ENCODE data around the gene SIGLEC9.
A peak's percentile ranks its signal among the peaks of the same experiment; 100 is the strongest.

Gene SIGLEC9

GRCh38 chr19:51124729-51125128 is at the start of gene SIGLEC9:
Gene SIGLEC9 (plus strand): TSS chr19:51124906. CDS start chr19:51124975, 69 bp downstream.
- peak within 1 kb of the TSS; percentile 7 to 23 for H3K4me3 ChIP-seq (ENCODE audit: low read length in 2 of 2)
- H3K27ac ChIP-seq (ENCODE audit: low read depth in 2 of 2, low read length in 2 of 2) = peak within 1 kb of the TSS; percentile 39 to 43
- H3K36me3 ChIP-seq (ENCODE audit: control insufficient read depth in 2 of 2, insufficient read depth in 2 of 2, low read length in 2 of 2) = no peaks in the 10 kb centered on the region
- no peaks in the 10 kb centered on the region for H3K27me3 ChIP-seq (ENCODE audit: control insufficient read depth in 2 of 2, insufficient read depth in 2 of 2, low read length in 2 of 2)
- H3K9me3 ChIP-seq (ENCODE audit: control insufficient read depth in 2 of 2, low read length in 2 of 2) = no peaks in the 10 kb centered on the region
- H3K4me1 ChIP-seq (ENCODE audit: control insufficient read depth in 2 of 2, insufficient read depth in 2 of 2, low read length in 2 of 2) = peaks cover 7 to 13% of the 10 kb centered on the region in 2 donors
- H3K9ac ChIP-seq (ENCODE audit: low read depth in 1 of 2, low read length in 2 of 2) = peak within 1 kb of the TSS in 1 of 2 donors; percentile 33

GRCh38 chr19:51075998-51076397 is 48.7 kb upstream of the SIGLEC9 start:
- no peak overlapping the region for H3K27ac ChIP-seq (ENCODE audit: low read depth in 2 of 2, low read length in 2 of 2)
- no peaks in the 10 kb centered on the region for H3K4me1 ChIP-seq (ENCODE audit: control insufficient read depth in 2 of 2, insufficient read depth in 2 of 2, low read length in 2 of 2)
- H3K27me3 ChIP-seq (ENCODE audit: control insufficient read depth in 2 of 2, insufficient read depth in 2 of 2, low read length in 2 of 2) = no peaks in the 10 kb centered on the region
- H3K4me3 ChIP-seq (ENCODE audit: low read length in 2 of 2) = no peak overlapping the region
- H3K9me3 ChIP-seq (ENCODE audit: control insufficient read depth in 2 of 2, low read length in 2 of 2) = no peaks in the 10 kb centered on the region
- H3K36me3 ChIP-seq (ENCODE audit: control insufficient read depth in 2 of 2, insufficient read depth in 2 of 2, low read length in 2 of 2) = no peaks in the 10 kb centered on the region
- no peak overlapping the region for H3K9ac ChIP-seq (ENCODE audit: low read depth in 1 of 2, low read length in 2 of 2)

- H3K9me3 ChIP-seq (ENCODE audit: control insufficient read depth in 2 of 2, low read length in 2 of 2) = no peaks in the 10 kb centered on the region
- H3K27ac ChIP-seq (ENCODE audit: low read depth in 2 of 2, low read length in 2 of 2) = no peak overlapping the region
- no peak overlapping the region for H3K9ac ChIP-seq (ENCODE audit: low read depth in 1 of 2, low read length in 2 of 2)
- no peaks in the 10 kb centered on the region for H3K4me1 ChIP-seq (ENCODE audit: control insufficient read depth in 2 of 2, insufficient read depth in 2 of 2, low read length in 2 of 2)
- H3K36me3 ChIP-seq (ENCODE audit: control insufficient read depth in 2 of 2, insufficient read depth in 2 of 2, low read length in 2 of 2) = no peaks in the 10 kb centered on the region
- H3K27me3 ChIP-seq (ENCODE audit: control insufficient read depth in 2 of 2, insufficient read depth in 2 of 2, low read length in 2 of 2) = no peaks in the 10 kb centered on the region
- no peak overlapping the region for H3K4me3 ChIP-seq (ENCODE audit: low read length in 2 of 2)
These were observed 48.0 kb upstream of the SIGLEC9 start for GRCh38 chr19:51076631-51077213.

GRCh38 chr19:51078104-51078503 is 46.6 kb upstream of the SIGLEC9 start:
- no peaks in the 10 kb centered on the region for H3K4me1 ChIP-seq (ENCODE audit: control insufficient read depth in 2 of 2, insufficient read depth in 2 of 2, low read length in 2 of 2)
- no peaks in the 10 kb centered on the region for H3K9me3 ChIP-seq (ENCODE audit: control insufficient read depth in 2 of 2, low read length in 2 of 2)
- no peak overlapping the region for H3K4me3 ChIP-seq (ENCODE audit: low read length in 2 of 2)
- H3K27ac ChIP-seq (ENCODE audit: low read depth in 2 of 2, low read length in 2 of 2) = no peak overlapping the region
- H3K36me3 ChIP-seq (ENCODE audit: control insufficient read depth in 2 of 2, insufficient read depth in 2 of 2, low read length in 2 of 2) = no peaks in the 10 kb centered on the region
- no peaks in the 10 kb centered on the region for H3K27me3 ChIP-seq (ENCODE audit: control insufficient read depth in 2 of 2, insufficient read depth in 2 of 2, low read length in 2 of 2)
- H3K9ac ChIP-seq (ENCODE audit: low read depth in 1 of 2, low read length in 2 of 2) = no peak overlapping the region

GRCh38 chr19:51078731-51079130 is 46.0 kb upstream of the SIGLEC9 start:
- Histone ChIP-seq H3K27ac (ENCODE audit: low read depth in 2 of 2, low read length in 2 of 2) (no peak overlapping the region), H3K36me3 (ENCODE audit: control insufficient read depth in 2 of 2, insufficient read depth in 2 of 2, low read length in 2 of 2) (no peaks in the 10 kb centered on the region), H3K4me3 (ENCODE audit: low read length in 2 of 2) (no peak overlapping the region)

GRCh38 chr19:51079481-51080110 is 45.1 kb upstream of the SIGLEC9 start:
- Histone ChIP-seq H3K9ac (ENCODE audit: low read depth in 1 of 2, low read length in 2 of 2) (no peak overlapping the region), H3K36me3 (ENCODE audit: control insufficient read depth in 2 of 2, insufficient read depth in 2 of 2, low read length in 2 of 2) (no peaks in the 10 kb centered on the region), H3K27ac (ENCODE audit: low read depth in 2 of 2, low read length in 2 of 2) (no peak overlapping the region), H3K27me3 (ENCODE audit: control insufficient read depth in 2 of 2, insufficient read depth in 2 of 2, low read length in 2 of 2) (no peaks in the 10 kb centered on the region), H3K4me1 (ENCODE audit: control insufficient read depth in 2 of 2, insufficient read depth in 2 of 2, low read length in 2 of 2) (no peaks in the 10 kb centered on the region), H3K4me3 (ENCODE audit: low read length in 2 of 2) (no peak overlapping the region), H3K9me3 (ENCODE audit: control insufficient read depth in 2 of 2, low read length in 2 of 2) (no peaks in the 10 kb centered on the region)

More at GRCh38 chr19:51078731-51079130, 46.0 kb upstream of the SIGLEC9 start:
- H3K9me3 ChIP-seq (ENCODE audit: control insufficient read depth in 2 of 2, low read length in 2 of 2) = no peaks in the 10 kb centered on the region
- no peaks in the 10 kb centered on the region for H3K4me1 ChIP-seq (ENCODE audit: control insufficient read depth in 2 of 2, insufficient read depth in 2 of 2, low read length in 2 of 2)
- H3K27me3 ChIP-seq (ENCODE audit: control insufficient read depth in 2 of 2, insufficient read depth in 2 of 2, low read length in 2 of 2) = no peaks in the 10 kb centered on the region
- no peak overlapping the region for H3K9ac ChIP-seq (ENCODE audit: low read depth in 1 of 2, low read length in 2 of 2)

- Histone ChIP-seq H3K4me3 (ENCODE audit: low read length in 2 of 2) (no peak overlapping the region), H3K4me1 (ENCODE audit: control insufficient read depth in 2 of 2, insufficient read depth in 2 of 2, low read length in 2 of 2) (no peaks in the 10 kb centered on the region), H3K9ac (ENCODE audit: low read depth in 1 of 2, low read length in 2 of 2) (no peak overlapping the region), H3K27ac (ENCODE audit: low read depth in 2 of 2, low read length in 2 of 2) (no peak overlapping the region), H3K36me3 (ENCODE audit: control insufficient read depth in 2 of 2, insufficient read depth in 2 of 2, low read length in 2 of 2) (no peaks in the 10 kb centered on the region), H3K9me3 (ENCODE audit: control insufficient read depth in 2 of 2, low read length in 2 of 2) (no peaks in the 10 kb centered on the region), H3K27me3 (ENCODE audit: control insufficient read depth in 2 of 2, insufficient read depth in 2 of 2, low read length in 2 of 2) (no peaks in the 10 kb centered on the region)
These were observed 43.2 kb upstream of the SIGLEC9 start for GRCh38 chr19:51081476-51081875.

GRCh38 chr19:51082611-51083010 is 42.1 kb upstream of the SIGLEC9 start, which contains the start of gene KLK14:
Gene KLK14 (minus strand): TSS chr19:51082887. CDS start chr19:51082614, 273 bp downstream.
- Histone ChIP-seq H3K9ac (ENCODE audit: low read depth in 1 of 2, low read length in 2 of 2) (no peak within 1 kb of the TSS), H3K4me3 (ENCODE audit: low read length in 2 of 2) (no peak within 1 kb of the TSS), H3K27ac (ENCODE audit: low read depth in 2 of 2, low read length in 2 of 2) (no peak within 1 kb of the TSS), H3K9me3 (ENCODE audit: control insufficient read depth in 2 of 2, low read length in 2 of 2) (no peaks in the 10 kb centered on the region), H3K27me3 (ENCODE audit: control insufficient read depth in 2 of 2, insufficient read depth in 2 of 2, low read length in 2 of 2) (no peaks in the 10 kb centered on the region), H3K4me1 (ENCODE audit: control insufficient read depth in 2 of 2, insufficient read depth in 2 of 2, low read length in 2 of 2) (no peaks in the 10 kb centered on the region), H3K36me3 (ENCODE audit: control insufficient read depth in 2 of 2, insufficient read depth in 2 of 2, low read length in 2 of 2) (no peaks in the 10 kb centered on the region)

- H3K27me3 ChIP-seq (ENCODE audit: control insufficient read depth in 2 of 2, insufficient read depth in 2 of 2, low read length in 2 of 2) = no peaks in the 10 kb centered on the region
- H3K4me1 ChIP-seq (ENCODE audit: control insufficient read depth in 2 of 2, insufficient read depth in 2 of 2, low read length in 2 of 2) = no peaks in the 10 kb centered on the region
- H3K36me3 ChIP-seq (ENCODE audit: control insufficient read depth in 2 of 2, insufficient read depth in 2 of 2, low read length in 2 of 2) = no peaks in the 10 kb centered on the region
- no peak overlapping the region for H3K4me3 ChIP-seq (ENCODE audit: low read length in 2 of 2)
- no peaks in the 10 kb centered on the region for H3K9me3 ChIP-seq (ENCODE audit: control insufficient read depth in 2 of 2, low read length in 2 of 2)
- no peak overlapping the region for H3K27ac ChIP-seq (ENCODE audit: low read depth in 2 of 2, low read length in 2 of 2)
- no peak overlapping the region for H3K9ac ChIP-seq (ENCODE audit: low read depth in 1 of 2, low read length in 2 of 2)
These were observed 41.5 kb upstream of the SIGLEC9 start for GRCh38 chr19:51083181-51083580.

- no peaks in the 10 kb centered on the region for H3K36me3 ChIP-seq (ENCODE audit: control insufficient read depth in 2 of 2, insufficient read depth in 2 of 2, low read length in 2 of 2)
- no peak overlapping the region for H3K4me3 ChIP-seq (ENCODE audit: low read length in 2 of 2)
- no peak overlapping the region for H3K9ac ChIP-seq (ENCODE audit: low read depth in 1 of 2, low read length in 2 of 2)
- H3K27me3 ChIP-seq (ENCODE audit: control insufficient read depth in 2 of 2, insufficient read depth in 2 of 2, low read length in 2 of 2) = no peaks in the 10 kb centered on the region
- no peak overlapping the region for H3K27ac ChIP-seq (ENCODE audit: low read depth in 2 of 2, low read length in 2 of 2)
- H3K9me3 ChIP-seq (ENCODE audit: control insufficient read depth in 2 of 2, low read length in 2 of 2) = no peaks in the 10 kb centered on the region
- H3K4me1 ChIP-seq (ENCODE audit: control insufficient read depth in 2 of 2, insufficient read depth in 2 of 2, low read length in 2 of 2) = no peaks in the 10 kb centered on the region
These were observed 40.9 kb upstream of the SIGLEC9 start for GRCh38 chr19:51083783-51084182.
